Parathyroid adenoma (tissue), 2 donors: Measurements from ENCODE around the gene PPM1H.

Experiments
- H2AFZ ChIP-seq: fragments of 300-600 bp; sonication (generic); one replicate; pipeline ENCODE4 v1.7.0; 2017; ENCODE audit warnings: antibody characterized with exemption, mild to moderate bottlenecking
- H3K27ac ChIP-seq: fragments of 300-600 bp; sonication (generic); one replicate; pipeline ENCODE4 v1.7.0; 2017
- H3K27me3 ChIP-seq: fragments of 300-600 bp; sonication (generic); one replicate; pipeline ENCODE4 v1.7.0; 2017; ENCODE audit warnings: low read length; ENCODE audit not compliant: control insufficient read depth, insufficient read depth
- H3K36me3 ChIP-seq: fragments of 300-600 bp; sonication (generic); one replicate; pipeline ENCODE4 v1.7.0; 2017; ENCODE audit warnings: low read length; ENCODE audit not compliant: control insufficient read depth, insufficient read depth
- H3K4me1 ChIP-seq: fragments of 300-600 bp; sonication (generic); one replicate; pipeline ENCODE4 v1.7.0; 2017; ENCODE audit warnings: control low read depth
- H3K4me2 ChIP-seq: fragments of 300-600 bp; sonication (generic); one replicate; pipeline ENCODE4 v1.7.0; 2017; ENCODE audit warnings: low read length
- H3K4me3 ChIP-seq: fragments of 300-600 bp; sonication (generic); one replicate; pipeline ENCODE4 v1.7.0; 2017; ENCODE audit warnings: low read depth, low read length
- H3K79me2 ChIP-seq: fragments of 300-600 bp; sonication (generic); one replicate; pipeline ENCODE4 v1.7.0; 2017; ENCODE audit warnings: control low read depth
- H3K9ac ChIP-seq: fragments of 300-600 bp; sonication (generic); one replicate; pipeline ENCODE4 v1.7.0; 2017; ENCODE audit warnings: mild to moderate bottlenecking
- H3K9me3 ChIP-seq: fragments of 300-600 bp; sonication (generic); one replicate; pipeline ENCODE4 v1.7.0; 2017; ENCODE audit warnings: low read length; ENCODE audit not compliant: control insufficient read depth
- CTCF ChIP-seq: fragments of 300-600 bp; sonication (generic); IDR thresholded peaks from one replicate; pipeline ENCODE4 v1.7.0; 2017; ENCODE audit warnings: antibody characterized with exemption, mild to moderate bottlenecking
- donor health status: primary hyperparathyroidism.

The PPM1H gene

DNA sequence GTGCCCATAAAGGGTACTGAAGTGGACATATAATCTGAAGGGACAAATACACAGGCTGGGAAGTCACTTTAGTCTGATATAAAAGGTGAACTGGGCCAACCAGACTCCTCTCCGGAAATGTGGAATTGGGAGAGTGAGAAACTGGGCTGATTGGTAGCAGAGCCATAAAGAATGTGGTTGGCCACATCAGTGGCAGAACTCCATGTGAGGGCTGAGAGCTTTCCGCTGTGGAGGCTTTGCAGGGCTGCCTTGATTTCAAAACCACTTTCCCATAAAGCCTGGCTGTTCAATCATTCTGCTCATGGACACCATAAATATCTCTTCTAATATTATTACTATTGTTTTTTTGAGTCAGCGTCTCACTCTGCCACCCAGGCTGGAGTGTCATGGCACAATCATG is 248.0 kb downstream of the PPM1H start:
- Histone ChIP-seq H3K36me3 (no peaks in the 10 kb centered on the region), H3K27ac (no peak overlapping the region), H3K4me2 (no peak overlapping the region), H3K9ac (no peak overlapping the region), H3K9me3 (no peaks in the 10 kb centered on the region), H3K27me3 (no peaks in the 10 kb centered on the region), H3K79me2 (peaks cover 6% of the 10 kb centered on the region), H3K4me3 (no peak overlapping the region), H2AFZ (no peak overlapping the region), H3K4me1 (no peaks in the 10 kb centered on the region)
- TF ChIP-seq CTCF, result no peak

GRCh38 chr12:62684570-62685295 is 250.2 kb downstream of the PPM1H start:
- Histone ChIP-seq H3K4me3 (no peak overlapping the region), H3K36me3 (no peaks in the 10 kb centered on the region), H3K4me1 (no peaks in the 10 kb centered on the region), H3K4me2 (no peak overlapping the region), H3K27me3 (no peaks in the 10 kb centered on the region), H3K79me2 (peaks cover 6% of the 10 kb centered on the region), H3K9ac (no peak overlapping the region), H3K9me3 (no peaks in the 10 kb centered on the region), H3K27ac (peak overlapping the region; percentile 30), H2AFZ (no peak overlapping the region)
- TF ChIP-seq CTCF, result no peak

DNA sequence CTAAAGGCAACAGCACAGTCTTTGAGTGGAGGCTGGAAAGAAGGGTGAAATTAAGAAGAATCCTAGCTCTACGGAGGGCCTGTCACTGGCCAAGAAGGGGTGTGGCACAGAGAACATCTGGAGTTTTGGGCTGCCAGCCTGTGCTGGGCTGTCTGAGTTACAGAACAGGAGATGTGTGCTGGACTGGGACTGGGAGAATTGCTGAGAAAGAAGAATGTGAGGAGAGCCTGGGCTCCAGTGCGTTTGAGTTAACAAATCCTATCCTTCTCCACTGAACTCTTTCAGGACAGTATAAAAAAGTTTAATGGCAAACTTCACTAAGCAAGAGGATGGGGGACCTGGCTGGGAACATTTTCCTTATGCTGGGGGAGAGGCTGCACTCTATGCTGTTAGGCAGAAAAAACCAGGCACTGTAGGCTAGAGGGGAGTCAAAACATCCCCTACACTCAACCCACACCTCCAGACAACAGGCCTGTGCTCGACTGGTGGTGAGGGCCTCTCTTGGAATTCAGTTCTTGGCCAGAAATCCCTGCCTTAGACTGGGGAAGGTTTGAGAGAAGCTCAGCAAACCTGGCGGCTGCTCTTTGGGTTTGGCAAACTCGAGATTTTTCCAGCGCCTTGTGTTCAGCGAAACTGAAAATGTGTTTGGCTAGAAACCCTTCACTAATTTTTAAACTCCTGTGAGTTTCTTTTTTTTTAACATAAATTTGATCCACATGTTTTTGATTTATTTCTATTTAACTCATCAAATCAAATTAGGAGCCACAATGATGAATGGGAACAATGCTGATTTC is 251.0 kb downstream of the PPM1H start:
- no peak for TF ChIP-seq CTCF
- peaks cover 6% of the 10 kb centered on the region for H3K79me2 ChIP-seq
- no peak overlapping the region for H3K27ac ChIP-seq
- no peak overlapping the region for H2AFZ ChIP-seq
- H3K9ac ChIP-seq, result no peak overlapping the region
- no peaks in the 10 kb centered on the region for H3K4me1 ChIP-seq
- no peaks in the 10 kb centered on the region for H3K36me3 ChIP-seq
- no peak overlapping the region for H3K4me2 ChIP-seq
- H3K27me3 ChIP-seq, result no peaks in the 10 kb centered on the region
- no peak overlapping the region for H3K4me3 ChIP-seq
- H3K9me3 ChIP-seq, result no peaks in the 10 kb centered on the region

GRCh38 chr12:62681306-62681705 is 253.6 kb downstream of the PPM1H start:
- no peak for TF ChIP-seq CTCF
- Histone ChIP-seq H3K4me2 (no peak overlapping the region), H3K36me3 (no peaks in the 10 kb centered on the region), H3K27me3 (no peaks in the 10 kb centered on the region), H3K79me2 (peaks cover 2% of the 10 kb centered on the region), H3K9ac (no peak overlapping the region), H3K27ac (no peak overlapping the region), H3K4me1 (no peaks in the 10 kb centered on the region), H2AFZ (no peak overlapping the region), H3K9me3 (no peaks in the 10 kb centered on the region), H3K4me3 (no peak overlapping the region)
